DOHH2 (cell line): Measurements from ENCODE around the gene SLC35F5.
"Not testable (repeated sequence)": the region's sequence is repeated elsewhere in the genome, so short reads cannot be mapped to it uniquely, and the experiment has no call there.

Experiments used
- H3F3A ChIP-seq: fragments of 200-600 bp; sonication (generic), shearing (Covaris generic); 2 replicates; pipeline ENCODE4 v1.6.0; 2016; ENCODE audit warnings: antibody characterized with exemption, mild to moderate bottlenecking; ENCODE audit not compliant: control insufficient read depth, insufficient read depth
- H3K27ac ChIP-seq: fragments of 200-600 bp; sonication (generic); 2 replicates; pipeline ENCODE4 v1.5.1; 2014; ENCODE audit warnings: low read depth, mild to moderate bottlenecking, low read length, moderate library complexity
- H3K27me3 ChIP-seq: fragments of 200-600 bp; sonication (generic); 2 replicates; pipeline ENCODE4 v1.6.1; 2014; ENCODE audit warnings: mild to moderate bottlenecking, low read length, mixed read lengths; ENCODE audit not compliant: control insufficient read depth
- H3K36me3 ChIP-seq: fragments of 200-600 bp; sonication (generic); 2 replicates; pipeline ENCODE4 v1.6.1; 2014; ENCODE audit warnings: mild to moderate bottlenecking, low read length, moderate library complexity, mixed read lengths; ENCODE audit not compliant: control insufficient read depth
- H3K4me1 ChIP-seq: fragments of 200-600 bp; sonication (generic); 2 replicates; pipeline ENCODE4 v1.6.1; 2014; ENCODE audit warnings: mild to moderate bottlenecking, low read length, mixed read lengths; ENCODE audit not compliant: control insufficient read depth
- H3K4me2 ChIP-seq: fragments of 200-600 bp; sonication (generic); 2 replicates; pipeline ENCODE4 v1.6.0; 2014; ENCODE audit warnings: mild to moderate bottlenecking, low read length, moderate library complexity
- H3K4me3 ChIP-seq: fragments of 200-600 bp; sonication (generic); 2 replicates; pipeline ENCODE4 v1.5.1; 2014; ENCODE audit warnings: mild to moderate bottlenecking, low read length, mixed read lengths
- H3K79me2 ChIP-seq: fragments of 200-600 bp; sonication (generic); 2 replicates; pipeline ENCODE4 v1.6.1; 2014; ENCODE audit warnings: mild to moderate bottlenecking, low read length, mixed read lengths; ENCODE audit not compliant: control insufficient read depth
- H3K9me2 ChIP-seq: fragments of 200-600 bp; sonication (generic); replicated peaks from 2 replicates; pipeline ENCODE4 v1.6.1; 2014; ENCODE audit warnings: mild to moderate bottlenecking, low read length, mixed read lengths; ENCODE audit not compliant: control insufficient read depth
- H3K9me3 ChIP-seq: fragments of 200-600 bp; sonication (generic); 2 replicates; pipeline ENCODE4 v1.6.1; 2014; ENCODE audit warnings: antibody characterized with exemption, low read length, mixed read lengths; ENCODE audit not compliant: control insufficient read depth, insufficient read depth
- H4K20me1 ChIP-seq: fragments of 200-600 bp; sonication (generic); 2 replicates; pipeline ENCODE4 v1.6.0; 2014; ENCODE audit warnings: low read depth, mild to moderate bottlenecking, antibody characterized with exemption, low read length, moderate library complexity; ENCODE audit not compliant: control insufficient read depth, insufficient read depth
- CTCF ChIP-seq: fragments of 200-600 bp; sonication (generic); IDR thresholded peaks from one replicate; pipeline ENCODE4 v1.5.1; 2014; ENCODE audit warnings: antibody characterized with exemption, mild to moderate bottlenecking, low read depth, low read length; ENCODE audit not compliant: poor library complexity, severe bottlenecking
- EZH2phosphoT487 ChIP-seq: fragments of 200-600 bp; sonication (generic); IDR thresholded peaks from 2 replicates; pipeline ENCODE4 v1.6.1; 2017; ENCODE audit warnings: borderline replicate concordance, mild to moderate bottlenecking, antibody characterized with exemption, low read length, moderate library complexity, mixed read lengths

SLC35F5 gene

DNA sequence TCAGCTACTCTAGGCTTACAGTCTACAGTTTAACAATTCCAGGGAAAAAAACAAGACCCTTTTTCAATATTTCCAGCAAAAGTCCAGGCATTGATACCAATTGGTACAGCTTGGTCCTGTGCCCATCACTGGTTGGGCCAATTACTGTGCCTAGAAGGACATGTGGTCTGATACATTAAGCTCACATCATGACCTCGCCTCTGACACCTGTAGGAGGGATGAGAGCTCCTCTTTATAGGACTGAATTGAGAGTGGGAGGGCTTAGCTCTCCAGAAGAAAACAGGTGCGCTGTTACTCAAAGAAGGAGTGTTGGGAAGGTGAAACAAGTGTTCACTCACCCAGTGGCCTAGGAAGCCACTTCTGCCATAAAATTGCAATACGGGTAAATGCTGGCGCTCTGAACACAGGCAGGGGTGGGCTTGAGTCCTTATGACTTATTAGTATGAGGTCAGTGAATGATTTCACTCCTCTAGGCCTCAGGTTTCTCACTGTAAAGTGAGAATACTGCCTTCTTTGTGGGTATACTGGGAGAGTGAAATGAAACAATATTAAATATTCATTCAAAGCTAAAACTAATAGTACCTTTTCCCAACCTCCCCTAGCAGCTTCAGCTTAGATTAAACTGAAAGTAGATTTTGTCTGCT lies 79.7 kb downstream of the SLC35F5 start:
- Histone ChIP-seq H4K20me1 (no peaks in the 10 kb centered on the region), H3K4me1 (no peaks in the 10 kb centered on the region), H3K27me3 (no peaks in the 10 kb centered on the region), H3K27ac (no peak overlapping the region), H3F3A (no peaks in the 10 kb centered on the region), H3K4me2 (no peak overlapping the region), H3K79me2 (no peaks in the 10 kb centered on the region), H3K9me2 (no peaks in the 10 kb centered on the region), H3K9me3 (no peaks in the 10 kb centered on the region), H3K36me3 (no peaks in the 10 kb centered on the region), H3K4me3 (no peak overlapping the region)
- TF ChIP-seq EZH2phosphoT487: no peak
- TF ChIP-seq CTCF: no peak

- H3F3A ChIP-seq: no peaks in the 10 kb centered on the region
- H3K27me3 ChIP-seq: no peaks in the 10 kb centered on the region
- H3K27ac ChIP-seq: no peak overlapping the region
- H3K4me3 ChIP-seq: no peak overlapping the region
- H3K9me2 ChIP-seq: no peaks in the 10 kb centered on the region
- no peaks in the 10 kb centered on the region for H4K20me1 ChIP-seq
- no peaks in the 10 kb centered on the region for H3K4me1 ChIP-seq
- no peaks in the 10 kb centered on the region for H3K79me2 ChIP-seq
- H3K36me3 ChIP-seq: no peaks in the 10 kb centered on the region
- no peak for TF ChIP-seq EZH2phosphoT487
- H3K9me3 ChIP-seq: no peaks in the 10 kb centered on the region
- no peak overlapping the region for H3K4me2 ChIP-seq
Measured at GRCh38 chr2:113675875-113676274, 80.6 kb downstream of the SLC35F5 start.

GRCh38 chr2:113672326-113672932 lies 84.0 kb downstream of the SLC35F5 start:
- H3K27ac ChIP-seq: no peak overlapping the region
- no peaks in the 10 kb centered on the region for H3K79me2 ChIP-seq
- no peaks in the 10 kb centered on the region for H3K9me3 ChIP-seq
- no peak overlapping the region for H3K4me3 ChIP-seq
- H4K20me1 ChIP-seq: no peaks in the 10 kb centered on the region
- no peak for TF ChIP-seq CTCF
- no peak for TF ChIP-seq EZH2phosphoT487
- H3F3A ChIP-seq: no peaks in the 10 kb centered on the region
- no peaks in the 10 kb centered on the region for H3K27me3 ChIP-seq
- H3K4me1 ChIP-seq: no peaks in the 10 kb centered on the region
- H3K36me3 ChIP-seq: no peaks in the 10 kb centered on the region
- H3K4me2 ChIP-seq: no peak overlapping the region
- H3K9me2 ChIP-seq: no peaks in the 10 kb centered on the region

- H3K9me3 ChIP-seq, H3K4me2 ChIP-seq, H3K9me2 ChIP-seq, H3F3A ChIP-seq, H3K4me1 ChIP-seq, H3K27ac ChIP-seq, H3K36me3 ChIP-seq, H4K20me1 ChIP-seq, H3K79me2 ChIP-seq, H3K4me3 ChIP-seq, H3K27me3 ChIP-seq: not testable (repeated sequence)
Measured at GRCh38 chr2:113669013-113669412, 87.4 kb downstream of the SLC35F5 start.

GRCh38 chr2:113664761-113665533 lies 91.5 kb downstream of the SLC35F5 start:
- not testable (repeated sequence) for H3K79me2 ChIP-seq, H3F3A ChIP-seq, H4K20me1 ChIP-seq, H3K27ac ChIP-seq, H3K4me2 ChIP-seq, H3K9me2 ChIP-seq, H3K4me3 ChIP-seq, H3K4me1 ChIP-seq, H3K27me3 ChIP-seq, H3K9me3 ChIP-seq, H3K36me3 ChIP-seq

DNA sequence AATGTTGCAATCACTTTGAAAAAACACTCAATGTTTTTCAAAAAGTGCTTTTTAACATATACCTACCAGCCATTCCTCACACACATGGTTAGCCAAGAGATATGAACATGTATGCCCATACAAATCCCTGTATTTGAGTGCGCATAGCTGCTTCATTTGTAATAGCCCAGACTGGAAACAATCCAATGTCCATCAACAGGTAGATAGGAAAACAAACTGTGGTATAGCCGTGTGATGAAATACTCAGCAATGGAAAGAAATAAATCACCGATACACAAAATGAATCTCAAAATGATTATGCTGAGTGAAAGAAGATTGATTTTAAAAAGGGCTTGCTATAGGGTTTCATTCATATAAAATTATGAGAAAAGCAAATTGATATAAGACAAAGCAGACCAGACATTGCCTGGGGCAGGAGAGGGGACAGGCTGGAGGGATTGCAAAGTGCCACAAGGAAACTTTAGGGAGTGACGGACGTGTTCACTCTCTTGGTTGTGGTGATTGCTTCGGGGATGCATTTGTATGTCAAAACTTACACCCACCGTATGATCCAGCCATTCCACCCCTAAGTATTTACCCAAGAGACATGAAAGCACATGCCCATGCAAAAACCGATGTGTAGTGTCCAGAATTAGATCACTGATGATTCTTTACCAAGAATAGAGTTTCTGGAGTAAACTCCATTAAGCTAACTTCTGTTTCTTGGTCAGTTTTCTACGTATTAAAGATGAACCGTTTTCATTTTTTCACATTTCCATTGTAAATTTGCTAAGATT lies 93.0 kb downstream of the SLC35F5 start:
- H3K27ac ChIP-seq, H3K4me2 ChIP-seq, H3K36me3 ChIP-seq, H4K20me1 ChIP-seq, H3K9me3 ChIP-seq, H3K9me2 ChIP-seq, H3K4me3 ChIP-seq, H3F3A ChIP-seq, H3K4me1 ChIP-seq, H3K79me2 ChIP-seq, H3K27me3 ChIP-seq: not testable (repeated sequence)
